8988T (cell line): ENCODE results near the gene LY86.

Experiments used
- DNase-seq: peaks from one replicate; pipeline ENCODE4 v3.0.0; 2011

LY86 gene

DNA sequence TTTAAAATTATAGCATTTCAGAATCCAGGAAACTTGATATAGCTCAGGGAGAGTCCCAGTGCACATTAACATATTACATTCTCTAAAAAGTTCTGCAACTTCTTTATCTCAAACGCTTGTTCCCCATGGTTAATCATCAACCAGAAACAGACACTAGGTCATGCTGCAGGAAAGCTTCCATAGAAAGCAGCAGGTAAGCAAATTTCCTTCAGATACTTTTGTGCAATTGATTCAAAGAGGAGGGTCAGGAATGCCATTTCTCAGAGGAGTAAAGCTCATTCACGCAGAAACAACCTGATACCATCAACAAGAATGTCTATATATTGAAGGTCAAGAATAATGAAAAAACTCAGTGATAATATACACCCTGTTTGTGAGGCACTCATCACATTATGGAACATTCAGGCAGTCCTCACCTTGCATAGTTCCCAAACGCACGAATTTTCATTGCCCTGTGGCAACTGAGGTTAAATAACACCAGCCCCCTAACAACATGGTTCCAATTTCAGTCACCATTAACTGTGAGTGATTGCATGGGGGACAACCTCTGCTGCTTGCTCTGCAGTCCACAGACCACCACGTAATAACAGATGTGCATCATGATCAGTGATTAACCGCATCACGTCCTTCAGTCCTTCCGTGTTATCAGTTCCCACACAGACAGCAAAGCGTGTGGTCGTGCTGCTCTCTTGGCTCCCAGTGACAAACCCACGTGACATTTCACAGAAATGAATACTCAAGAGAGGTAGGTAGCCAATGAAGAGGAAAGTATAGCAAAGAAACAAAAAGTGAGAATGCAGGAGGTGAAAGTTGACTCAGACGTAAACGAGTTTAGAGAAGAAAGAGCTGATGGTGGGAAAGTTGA lies 95.7 kb downstream of the LY86 start:
- no peak for DNase-seq

DNA sequence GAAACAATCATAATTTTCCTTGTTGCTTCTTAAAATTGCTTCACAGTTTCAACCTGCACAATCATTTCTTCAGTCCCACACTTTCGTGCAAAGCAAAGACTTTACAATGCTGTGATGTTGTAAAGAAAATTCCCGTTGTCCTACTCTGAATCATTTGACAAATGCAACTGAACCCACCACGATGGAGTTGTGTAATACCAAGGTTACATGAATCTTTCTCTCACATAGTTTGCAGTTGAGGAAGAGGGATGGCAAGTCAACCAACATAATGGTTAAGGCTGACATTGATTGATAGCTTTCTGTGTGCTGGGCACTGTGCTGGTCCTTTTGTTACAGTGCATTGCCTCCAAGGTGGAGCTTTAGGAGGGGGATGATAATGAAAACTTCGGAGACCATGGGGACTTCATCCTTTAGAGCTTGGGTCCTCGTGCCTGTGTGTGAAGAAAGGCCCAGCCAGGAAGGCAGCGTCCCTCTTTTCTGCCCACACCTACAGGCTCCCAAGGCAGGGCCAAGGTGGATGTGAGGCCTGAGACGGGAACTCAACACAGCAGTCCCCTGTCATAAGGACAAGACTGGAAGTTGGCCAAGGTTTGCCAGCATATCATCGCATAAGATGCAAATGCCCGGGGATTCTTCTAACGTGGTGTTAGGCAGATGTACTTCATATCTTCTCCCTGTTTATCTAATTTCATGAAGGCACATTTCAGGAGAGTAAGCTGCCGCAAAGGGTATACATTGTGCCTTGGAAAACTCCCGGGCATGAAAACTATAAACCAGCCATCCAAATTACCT lies 96.9 kb downstream of the LY86 start:
- DNase-seq = no peak

DNA sequence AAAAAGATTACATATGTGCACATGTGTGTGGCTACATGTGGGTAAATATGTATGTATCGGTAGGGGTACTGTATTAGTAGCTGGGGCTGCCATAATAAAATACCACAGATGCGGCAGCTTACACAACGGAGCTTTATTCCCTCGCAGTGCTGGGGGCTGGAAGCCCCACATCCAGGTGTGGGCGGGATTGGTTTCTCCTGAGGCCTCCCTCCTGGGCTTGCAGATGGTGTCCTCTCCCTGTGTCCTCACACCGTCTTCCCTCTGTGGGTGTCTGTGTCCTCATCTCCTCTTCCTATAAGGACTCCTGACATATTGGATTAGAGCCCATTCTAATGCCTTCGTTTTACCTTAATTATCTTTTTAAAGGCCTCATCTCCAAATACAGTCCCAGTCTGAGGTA lies 97.7 kb downstream of the LY86 start:
- DNase-seq = no peak

DNA sequence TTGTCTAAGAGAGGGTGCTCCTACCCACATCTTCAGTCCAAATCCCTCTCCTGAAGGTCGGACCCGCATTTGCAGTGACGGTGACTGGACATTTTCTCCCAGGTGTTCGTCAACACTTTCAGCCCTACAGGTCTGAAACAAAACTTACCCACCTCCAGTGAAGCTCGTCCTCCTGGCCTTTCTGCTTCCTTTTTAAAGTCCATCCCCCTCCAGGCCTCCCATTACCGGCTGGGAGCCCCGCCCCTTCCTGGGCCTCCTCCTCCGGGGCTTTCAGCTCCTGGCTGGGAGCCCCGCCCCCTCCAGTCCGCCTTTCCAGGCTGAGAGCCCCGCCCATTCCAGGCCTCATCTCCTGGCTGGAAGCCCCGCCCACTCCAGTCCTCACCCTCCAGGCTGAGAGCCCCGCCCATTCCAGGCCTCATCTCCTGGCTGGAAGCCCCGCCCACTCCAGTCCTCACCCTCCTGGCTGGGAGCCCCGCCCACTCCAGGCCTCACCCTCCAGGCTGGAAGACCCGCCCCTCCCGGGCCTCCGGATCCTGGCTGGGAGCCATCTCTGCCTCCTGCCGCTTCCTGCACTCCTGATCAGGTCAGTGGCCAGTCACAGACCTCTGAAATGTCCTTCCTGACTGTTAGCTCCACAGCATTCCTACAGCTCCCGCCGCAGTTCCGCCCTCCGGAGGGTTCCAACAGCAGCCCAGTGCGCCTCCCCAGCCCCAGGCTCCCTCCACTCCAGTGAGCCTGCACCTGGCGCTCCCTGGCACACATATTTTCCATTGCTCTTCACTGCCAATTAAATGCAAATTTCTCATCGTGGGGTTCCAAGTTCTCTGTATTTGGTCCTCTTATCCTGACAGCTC lies 98.5 kb downstream of the LY86 start:
- DNase-seq = peak; percentile 88

DNA sequence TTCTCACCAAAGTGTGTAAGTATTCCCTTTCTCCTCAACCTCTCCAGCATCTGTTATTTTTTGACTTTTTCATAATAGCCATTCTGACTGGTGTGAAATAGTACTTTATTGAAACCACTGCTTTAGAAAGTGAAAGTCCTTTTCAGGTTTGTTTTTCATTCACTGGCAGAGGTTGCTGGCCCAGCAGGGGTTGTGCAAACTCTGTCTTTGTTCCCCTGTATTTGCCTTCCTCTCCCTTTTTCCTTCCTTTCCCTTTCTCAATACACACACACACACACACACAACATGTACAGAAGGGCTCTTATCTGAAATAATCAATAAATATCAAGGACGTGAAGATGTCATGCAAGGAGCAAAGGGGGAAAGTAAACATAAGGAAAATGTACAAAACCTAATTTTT lies 99.8 kb downstream of the LY86 start:
- no peak for DNase-seq

DNA sequence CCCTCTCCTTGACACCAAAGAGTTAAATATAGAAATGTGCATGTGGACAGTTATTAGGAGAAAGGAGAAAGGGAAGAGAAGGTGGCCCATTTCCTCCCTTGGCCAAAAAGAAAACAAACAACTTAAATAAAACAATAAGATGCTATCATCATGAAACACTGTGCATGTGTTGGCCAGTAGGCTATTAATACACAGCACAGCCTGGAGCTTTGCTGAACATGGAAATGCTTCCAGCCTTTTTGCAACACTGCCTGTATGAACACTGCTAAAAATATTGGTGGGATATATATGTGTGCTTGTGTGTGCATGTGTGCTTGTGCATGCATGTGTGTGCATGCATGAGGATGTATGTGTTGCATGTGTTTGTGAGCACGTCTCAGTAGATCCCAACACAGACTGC lies 100.4 kb downstream of the LY86 start:
- no peak for DNase-seq

DNA sequence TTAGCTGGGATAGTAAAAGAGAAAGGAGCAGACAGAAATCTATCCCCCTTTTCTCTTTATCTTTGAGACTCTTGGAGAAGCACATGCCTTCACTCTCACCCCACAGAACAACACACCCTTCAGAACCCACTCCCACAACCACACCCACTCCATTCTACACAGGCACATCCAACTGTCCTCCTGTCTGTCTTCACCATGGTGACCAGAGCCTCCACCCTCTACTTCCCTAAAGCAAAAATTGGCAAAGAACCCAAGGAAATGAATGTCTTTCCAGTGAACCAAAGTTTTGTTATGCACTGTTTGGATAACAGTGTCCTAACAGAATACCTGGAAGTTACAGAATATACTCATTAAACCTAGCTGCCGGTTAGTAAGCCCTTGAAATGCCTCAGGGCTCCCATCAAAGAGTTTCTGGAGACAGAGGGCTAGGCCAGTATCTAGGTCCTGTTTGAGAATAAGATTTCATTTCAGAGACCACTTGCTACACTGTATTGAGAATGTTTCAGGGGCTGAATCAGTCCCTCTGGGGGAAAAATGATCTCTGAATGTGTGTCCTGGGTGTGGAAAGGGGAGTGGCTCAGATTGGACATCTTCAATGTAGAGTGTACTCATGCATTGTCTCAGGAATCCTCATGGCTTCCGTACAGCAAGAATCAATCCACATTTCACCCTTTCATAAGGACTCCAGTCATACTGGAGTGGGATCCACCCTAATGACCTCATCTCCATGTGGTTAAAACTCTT lies 101.1 kb downstream of the LY86 start:
- DNase-seq = no peak

DNA sequence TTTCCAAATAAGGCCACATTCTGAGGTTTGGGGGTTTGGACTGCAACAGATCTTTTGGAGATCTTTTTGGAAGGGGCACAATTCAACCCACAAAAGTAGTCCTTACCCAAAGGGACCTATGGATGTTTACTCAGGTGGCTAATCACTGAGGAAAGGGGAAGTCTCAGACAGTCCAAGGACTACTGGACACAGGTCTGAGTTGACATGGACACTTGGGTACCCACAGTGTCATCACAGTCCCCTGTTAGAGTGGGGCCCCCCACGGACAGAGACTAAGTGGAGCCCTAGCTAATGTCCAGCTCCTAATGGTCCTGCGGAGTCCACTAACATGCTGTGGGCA lies 101.6 kb downstream of the LY86 start:
- DNase-seq = no peak

DNA sequence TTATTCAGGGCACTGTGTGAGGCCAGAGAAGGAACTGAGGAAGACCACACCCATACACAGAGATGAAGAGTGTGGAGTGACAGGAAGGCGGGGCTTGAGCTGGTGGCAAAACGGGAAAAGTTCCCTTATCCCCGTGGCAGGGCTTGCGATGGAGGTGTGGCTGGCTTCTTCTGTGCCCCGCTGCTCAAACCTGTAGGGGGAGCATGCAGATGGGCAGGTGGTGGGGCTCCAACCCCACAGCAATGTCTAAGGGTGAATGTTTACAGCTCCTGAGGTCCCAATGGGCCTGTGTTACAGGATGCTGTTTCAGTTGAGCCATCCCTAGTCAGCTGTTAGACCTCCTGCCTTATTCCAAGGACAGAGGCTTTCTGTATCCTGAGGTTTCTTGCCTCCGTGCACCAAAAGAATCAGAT lies 105.9 kb downstream of the LY86 start:
- no peak for DNase-seq

DNA sequence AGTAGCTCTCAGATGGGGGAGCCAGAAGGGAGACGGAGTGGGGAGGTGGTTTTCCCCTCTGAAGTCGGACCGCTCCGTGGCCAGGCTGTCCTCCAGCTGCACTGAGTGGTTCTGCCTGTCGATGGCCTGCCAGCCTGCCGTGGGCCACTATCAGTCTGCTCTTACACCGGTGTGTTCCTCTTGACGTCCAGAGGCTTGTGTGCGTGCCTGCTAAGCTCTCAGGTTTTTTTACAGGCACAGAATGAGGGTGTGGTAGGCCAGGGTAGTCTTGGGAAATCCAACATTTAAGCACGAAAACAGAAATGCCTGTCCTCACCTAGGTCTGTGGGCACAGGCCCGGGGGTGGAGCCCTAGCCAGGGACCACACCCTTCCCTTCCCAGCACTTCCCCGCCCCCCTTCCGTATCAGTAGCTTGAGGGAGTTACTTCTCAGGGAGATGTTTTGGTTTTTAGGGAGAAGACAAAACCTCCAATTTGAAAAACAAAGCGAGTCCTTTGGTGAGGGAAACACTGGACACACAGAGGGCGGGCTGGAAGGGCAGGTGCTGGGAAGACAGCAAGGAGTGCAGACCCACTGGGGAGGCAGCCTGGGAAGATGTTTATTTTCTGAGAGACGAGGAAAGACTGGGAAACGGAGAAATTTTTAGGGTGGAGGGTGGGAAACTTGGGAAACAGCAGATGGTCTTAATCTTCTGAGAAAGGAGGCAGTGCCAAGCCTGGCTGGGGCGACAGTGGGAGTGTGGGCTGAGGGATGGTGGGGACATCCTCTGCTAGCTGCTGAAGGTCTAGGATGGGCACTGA lies 106.5 kb downstream of the LY86 start:
- DNase-seq = no peak

DNA sequence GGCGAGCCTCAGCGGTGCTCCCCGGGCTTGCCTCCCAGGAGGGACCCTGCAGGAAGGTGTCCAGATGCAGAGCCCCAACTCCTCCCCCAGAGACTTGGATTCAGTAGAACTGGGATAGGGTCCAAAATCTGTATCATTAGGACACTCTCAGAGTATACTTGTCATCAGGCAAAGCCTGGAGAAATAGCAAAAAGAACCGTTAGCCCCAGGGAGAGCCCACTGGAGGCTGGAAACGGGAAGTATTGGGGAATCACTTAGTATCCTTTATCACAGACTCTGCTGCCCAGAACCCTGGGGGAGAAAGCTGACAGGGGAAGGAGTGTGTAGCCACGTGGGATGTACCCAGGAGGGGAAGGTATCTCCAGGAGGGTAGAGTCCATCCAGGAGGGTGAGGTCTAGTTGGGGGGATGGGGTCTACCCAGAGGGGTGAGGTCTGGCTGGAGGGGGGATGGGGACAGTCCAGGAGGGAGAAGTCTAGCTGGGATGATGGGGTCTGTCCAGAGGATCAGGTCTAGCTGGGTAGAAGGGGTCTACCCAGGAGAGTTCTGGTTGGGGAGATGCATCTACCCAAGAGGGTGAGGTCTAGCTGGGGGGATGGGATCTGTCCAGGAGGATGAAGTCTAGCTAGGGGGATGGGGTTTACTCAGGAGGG lies 107.2 kb downstream of the LY86 start:
- DNase-seq = no peak

DNA sequence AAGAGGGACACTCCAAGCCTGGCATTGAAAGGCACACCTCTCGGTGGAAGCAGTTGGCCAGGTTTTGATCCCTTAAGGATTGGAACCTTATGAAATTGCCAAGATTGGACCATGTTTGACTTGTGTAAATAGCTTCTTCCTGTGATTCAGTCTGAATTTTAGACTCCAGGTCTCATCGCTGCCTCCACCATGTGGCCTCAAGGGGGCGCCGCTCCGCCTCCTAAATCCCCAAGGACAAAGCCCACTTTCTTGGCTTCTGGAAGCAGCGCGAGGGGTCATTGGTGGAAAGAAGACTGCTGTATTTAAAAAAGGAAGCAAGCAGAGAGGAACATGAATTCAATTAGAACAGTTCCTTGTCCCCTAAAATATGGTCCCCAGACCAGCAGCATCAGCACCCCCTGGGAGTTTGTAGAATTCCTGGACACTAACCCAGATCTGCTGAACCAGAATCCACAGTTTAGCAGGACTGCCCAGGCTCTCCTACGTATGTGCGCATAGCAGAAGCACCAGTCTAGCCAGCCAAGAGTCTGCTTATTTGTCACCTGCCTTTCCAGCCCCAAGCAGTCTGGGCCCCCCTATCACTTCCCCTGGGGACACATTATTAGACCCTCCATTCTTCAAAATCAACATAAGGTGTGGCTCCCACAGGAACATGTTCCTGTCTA lies 108.5 kb downstream of the LY86 start:
- DNase-seq = peak; percentile 56

DNA sequence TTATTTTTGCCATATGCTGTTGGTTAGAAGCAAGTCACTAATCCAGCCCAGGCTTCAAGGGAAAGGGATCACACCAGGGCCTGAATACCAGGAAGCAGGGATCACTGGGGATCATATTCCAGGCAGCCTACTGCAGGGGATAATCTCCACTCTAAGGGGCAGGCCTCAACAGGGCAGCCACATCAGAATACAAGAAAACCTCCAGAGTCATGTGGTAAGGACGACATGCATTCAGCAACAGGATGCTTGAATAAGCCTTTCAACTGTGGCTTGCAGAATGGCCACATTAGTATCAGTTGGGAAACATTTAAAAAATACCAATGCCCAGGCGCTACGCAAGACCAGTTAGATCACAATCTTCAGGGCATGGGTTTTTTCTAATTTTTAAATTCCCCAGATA lies 109.1 kb downstream of the LY86 start:
- no peak for DNase-seq

DNA sequence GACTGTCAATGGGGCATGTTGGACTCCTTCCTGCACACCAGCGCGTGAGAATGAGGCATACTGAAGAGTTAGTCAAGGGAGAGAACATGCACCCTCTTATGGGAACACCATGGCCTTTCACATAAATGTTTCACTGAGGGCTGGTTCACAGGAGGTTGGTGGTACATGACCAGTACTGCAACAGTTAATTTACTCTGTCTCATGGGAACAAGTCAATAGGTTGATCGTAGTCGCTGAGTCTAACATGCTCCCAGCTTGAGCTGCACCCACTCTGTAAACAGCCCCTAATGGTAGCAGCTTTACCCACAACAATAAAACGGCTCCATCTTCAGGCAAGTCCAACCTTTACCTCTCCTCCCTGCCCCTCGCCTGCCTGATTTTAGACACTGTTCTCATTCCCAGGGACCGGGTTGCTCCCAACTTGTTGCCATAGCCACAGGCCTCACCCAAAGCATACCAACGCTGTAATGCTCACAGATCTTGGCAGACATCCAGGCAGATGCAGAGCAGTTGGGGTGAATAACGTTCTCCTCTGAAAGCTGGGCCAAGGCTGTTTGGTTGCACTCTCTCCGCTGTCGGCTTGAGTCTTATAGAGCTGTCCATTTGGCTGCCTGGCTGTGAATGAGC lies 111.3 kb downstream of the LY86 start:
- DNase-seq = no peak

DNA sequence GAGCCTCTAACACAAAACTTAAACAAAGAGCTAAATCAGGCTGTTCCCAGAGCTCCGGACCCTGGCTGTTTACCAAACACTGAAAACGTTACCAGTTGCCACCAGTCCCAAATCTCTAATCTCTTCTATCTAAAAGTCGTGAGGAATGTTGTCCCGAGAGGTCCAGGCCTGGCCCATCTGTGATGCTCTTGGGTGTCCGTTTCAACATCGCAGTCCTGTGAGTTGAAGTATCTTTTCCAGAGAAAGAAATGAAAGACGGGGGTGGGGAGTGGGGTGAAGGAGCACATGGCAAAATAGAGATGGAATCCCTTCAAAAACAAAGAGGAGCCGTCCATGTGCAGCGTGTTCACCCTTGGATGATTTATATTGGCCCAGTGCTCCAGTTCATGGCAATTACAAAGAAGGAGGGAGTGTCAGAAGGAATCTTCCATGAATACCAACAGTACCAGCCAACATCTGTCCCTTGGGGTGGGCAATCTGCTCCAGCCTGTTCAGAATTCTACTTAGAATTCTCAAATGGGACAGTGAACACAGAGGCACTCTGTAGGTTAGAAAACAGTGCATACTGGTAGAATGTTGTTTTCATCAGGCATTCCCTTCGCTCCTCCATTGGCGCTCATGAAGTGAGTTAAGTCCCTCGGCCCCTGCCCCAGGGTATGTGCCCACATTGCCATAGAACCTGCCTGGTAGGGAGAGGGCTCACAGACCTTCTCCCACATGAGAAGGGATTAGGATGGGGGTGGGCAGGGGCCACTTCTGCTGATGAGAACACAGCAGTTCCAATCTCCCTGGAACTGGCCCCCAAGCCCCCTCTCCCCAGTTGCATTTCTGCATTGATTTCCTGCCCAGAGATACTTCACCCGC lies 112.1 kb downstream of the LY86 start:
- DNase-seq = no peak

DNA sequence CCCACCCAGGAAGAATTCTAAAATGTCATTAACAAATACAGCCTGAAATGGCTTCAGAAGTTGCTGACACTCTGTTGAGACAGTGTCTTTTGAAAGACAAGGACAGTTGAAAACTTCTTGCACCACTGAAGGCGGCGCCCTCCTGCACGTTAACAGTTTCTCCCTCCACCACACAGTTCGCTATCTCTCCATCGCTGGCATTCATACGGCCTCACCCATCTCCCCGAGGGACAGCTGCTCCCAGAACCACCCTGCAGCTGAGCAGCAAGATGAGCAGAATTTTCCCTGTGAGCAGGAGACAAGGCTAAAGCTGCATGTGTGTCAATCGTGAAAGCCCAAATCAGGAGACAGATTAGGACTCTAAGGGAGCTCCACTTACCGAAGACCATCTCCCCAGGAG lies 113.3 kb downstream of the LY86 start:
- no peak for DNase-seq

DNA sequence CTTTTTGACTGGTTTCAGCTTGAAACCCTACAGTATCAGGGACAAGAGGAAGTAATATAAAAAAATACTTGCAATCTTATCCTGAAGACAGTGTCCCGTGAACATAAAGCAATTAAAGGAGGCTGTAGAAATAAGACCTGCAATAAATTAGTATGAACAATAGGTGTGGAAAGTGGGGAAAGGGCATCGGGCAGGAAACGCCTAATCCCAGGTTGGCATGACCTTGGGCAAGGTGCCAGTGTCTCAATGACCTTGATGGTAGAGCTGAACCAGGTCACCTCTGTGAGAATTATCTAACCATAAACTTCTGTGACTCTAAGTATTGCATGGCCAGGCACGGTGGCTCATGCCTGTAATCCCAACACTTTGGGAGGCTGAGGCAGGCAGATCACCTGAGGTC lies 115.2 kb downstream of the LY86 start:
- DNase-seq = no peak
